Measurements from ENCODE around the gene DLGAP1.

- TF ChIP-seq, protein P1, sequence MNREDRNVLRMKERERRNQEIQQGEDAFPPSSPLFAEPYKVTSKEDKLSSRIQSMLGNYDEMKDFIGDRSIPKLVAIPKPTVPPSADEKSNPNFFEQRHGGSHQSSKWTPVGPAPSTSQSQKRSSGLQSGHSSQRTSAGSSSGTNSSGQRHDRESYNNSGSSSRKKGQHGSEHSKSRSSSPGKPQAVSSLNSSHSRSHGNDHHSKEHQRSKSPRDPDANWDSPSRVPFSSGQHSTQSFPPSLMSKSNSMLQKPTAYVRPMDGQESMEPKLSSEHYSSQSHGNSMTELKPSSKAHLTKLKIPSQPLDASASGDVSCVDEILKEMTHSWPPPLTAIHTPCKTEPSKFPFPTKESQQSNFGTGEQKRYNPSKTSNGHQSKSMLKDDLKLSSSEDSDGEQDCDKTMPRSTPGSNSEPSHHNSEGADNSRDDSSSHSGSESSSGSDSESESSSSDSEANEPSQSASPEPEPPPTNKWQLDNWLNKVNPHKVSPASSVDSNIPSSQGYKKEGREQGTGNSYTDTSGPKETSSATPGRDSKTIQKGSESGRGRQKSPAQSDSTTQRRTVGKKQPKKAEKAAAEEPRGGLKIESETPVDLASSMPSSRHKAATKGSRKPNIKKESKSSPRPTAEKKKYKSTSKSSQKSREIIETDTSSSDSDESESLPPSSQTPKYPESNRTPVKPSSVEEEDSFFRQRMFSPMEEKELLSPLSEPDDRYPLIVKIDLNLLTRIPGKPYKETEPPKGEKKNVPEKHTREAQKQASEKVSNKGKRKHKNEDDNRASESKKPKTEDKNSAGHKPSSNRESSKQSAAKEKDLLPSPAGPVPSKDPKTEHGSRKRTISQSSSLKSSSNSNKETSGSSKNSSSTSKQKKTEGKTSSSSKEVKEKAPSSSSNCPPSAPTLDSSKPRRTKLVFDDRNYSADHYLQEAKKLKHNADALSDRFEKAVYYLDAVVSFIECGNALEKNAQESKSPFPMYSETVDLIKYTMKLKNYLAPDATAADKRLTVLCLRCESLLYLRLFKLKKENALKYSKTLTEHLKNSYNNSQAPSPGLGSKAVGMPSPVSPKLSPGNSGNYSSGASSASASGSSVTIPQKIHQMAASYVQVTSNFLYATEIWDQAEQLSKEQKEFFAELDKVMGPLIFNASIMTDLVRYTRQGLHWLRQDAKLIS (CRISPR knock-in tag; IDR thresholded peaks at IDR 0.05; ENCODE audit: borderline replicate concordance), result no peak
- TF ChIP-seq MAX (CRISPR knock-in tag; IDR thresholded peaks at IDR 0.05), result no peak
- no peak for TF ChIP-seq ATF2 (CRISPR knock-in tag; IDR thresholded peaks at IDR 0.05; ENCODE audit: borderline replicate concordance, low read depth)
- TF ChIP-seq RELA (CRISPR knock-in tag; IDR thresholded peaks at IDR 0.05; ENCODE audit: borderline replicate concordance), result no peak
- TF ChIP-seq USF1 (CRISPR knock-in tag; IDR thresholded peaks at IDR 0.05), result no peak
- TF ChIP-seq JUN (CRISPR knock-in tag; IDR thresholded peaks at IDR 0.05), result no peak
- TF ChIP-seq, protein P2, sequence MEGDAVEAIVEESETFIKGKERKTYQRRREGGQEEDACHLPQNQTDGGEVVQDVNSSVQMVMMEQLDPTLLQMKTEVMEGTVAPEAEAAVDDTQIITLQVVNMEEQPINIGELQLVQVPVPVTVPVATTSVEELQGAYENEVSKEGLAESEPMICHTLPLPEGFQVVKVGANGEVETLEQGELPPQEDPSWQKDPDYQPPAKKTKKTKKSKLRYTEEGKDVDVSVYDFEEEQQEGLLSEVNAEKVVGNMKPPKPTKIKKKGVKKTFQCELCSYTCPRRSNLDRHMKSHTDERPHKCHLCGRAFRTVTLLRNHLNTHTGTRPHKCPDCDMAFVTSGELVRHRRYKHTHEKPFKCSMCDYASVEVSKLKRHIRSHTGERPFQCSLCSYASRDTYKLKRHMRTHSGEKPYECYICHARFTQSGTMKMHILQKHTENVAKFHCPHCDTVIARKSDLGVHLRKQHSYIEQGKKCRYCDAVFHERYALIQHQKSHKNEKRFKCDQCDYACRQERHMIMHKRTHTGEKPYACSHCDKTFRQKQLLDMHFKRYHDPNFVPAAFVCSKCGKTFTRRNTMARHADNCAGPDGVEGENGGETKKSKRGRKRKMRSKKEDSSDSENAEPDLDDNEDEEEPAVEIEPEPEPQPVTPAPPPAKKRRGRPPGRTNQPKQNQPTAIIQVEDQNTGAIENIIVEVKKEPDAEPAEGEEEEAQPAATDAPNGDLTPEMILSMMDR (IDR thresholded peaks at IDR 0.05), result no peak
- no peak for TF ChIP-seq E2F4 (CRISPR knock-in tag; IDR thresholded peaks at IDR 0.05; ENCODE audit: borderline replicate concordance, low read depth)
- no peak for TF ChIP-seq E2F1 (CRISPR knock-in tag; IDR thresholded peaks at IDR 0.05)
- TF ChIP-seq NR1H2 (CRISPR knock-in tag; IDR thresholded peaks at IDR 0.05), result no peak
- TF ChIP-seq ESRRA (CRISPR knock-in tag; IDR thresholded peaks at IDR 0.05; ENCODE audit: borderline replicate concordance), result no peak
- TF ChIP-seq TCF7 (CRISPR knock-in tag; IDR thresholded peaks at IDR 0.05; ENCODE audit: low read depth), result no peak
Measured at GRCh38 chr18:3664563-3665178, 790.4 kb downstream of the DLGAP1 start.

Data from WTC11 (cell line).